HEK293 (cell line): ENCODE results near the gene BRINP2.

ENCODE experiments used
- CTCF ChIP-seq: fragments of 450-650 bp; formaldehyde crosslinking; IDR thresholded peaks from 2 replicates; pipeline ENCODE4 v1.5.1; 2016; ENCODE audit warnings: missing biosample characterization, missing genetic modification characterization
- PRDM1 ChIP-seq: fragments of 450-650 bp; formaldehyde crosslinking; IDR thresholded peaks from 2 replicates; pipeline ENCODE4; 2016; ENCODE audit warnings: missing biosample characterization, missing genetic modification characterization
- ZBTB10 ChIP-seq: fragments of 450-650 bp; formaldehyde crosslinking; IDR thresholded peaks from 2 replicates; pipeline ENCODE4 v1.5.1; 2016; ENCODE audit warnings: missing biosample characterization, missing genetic modification characterization
- ZNF202 ChIP-seq: fragments of 450-650 bp; formaldehyde crosslinking; IDR thresholded peaks from 2 replicates; pipeline ENCODE4 v1.5.1; 2016; ENCODE audit warnings: missing biosample characterization, missing genetic modification characterization, borderline replicate concordance
- ZNF274 ChIP-seq, 2 experiments: fragments of 200-500 bp in 1 of 2; fragments of 450-650 bp in 1 of 2; sonication (Bioruptor generic) in 1 of 2; formaldehyde crosslinking in 1 of 2; IDR thresholded peaks; 2 replicates each; pipeline versions ENCODE4 v1.5.1 to v1.6.1; 2014 to 2016; ENCODE audit warnings: borderline replicate concordance in 1 of 2, inconsistent platforms in 1 of 2, low read length in 1 of 2, missing biosample characterization in 1 of 2, missing genetic modification characterization in 1 of 2
- ZNF416 ChIP-seq: fragments of 450-650 bp; formaldehyde crosslinking; IDR thresholded peaks from 2 replicates; pipeline ENCODE4 v1.5.1; 2016; ENCODE audit warnings: missing biosample characterization, missing genetic modification characterization
- ZNF623 ChIP-seq: fragments of 450-650 bp; formaldehyde crosslinking; IDR thresholded peaks from 2 replicates; pipeline ENCODE4 v1.5.1; 2016; ENCODE audit warnings: missing biosample characterization, missing genetic modification characterization

- no peak for TF ChIP-seq ZNF416 (tag by site-specific recombination)
- no peak for TF ChIP-seq ZNF623
- TF ChIP-seq CTCF: no peak
- TF ChIP-seq ZBTB10 (tag by site-specific recombination): no peak
- no peak for TF ChIP-seq ZNF202 (tag by site-specific recombination)
- TF ChIP-seq PRDM1 (tag by site-specific recombination): no peak
- no peak for TF ChIP-seq ZNF274 (IDR thresholded peaks at IDR 0.05; ENCODE audit: low read length)
- no peak for TF ChIP-seq ZNF274 (tag by site-specific recombination; IDR thresholded peaks at IDR 0.05; ENCODE audit: borderline replicate concordance)
Observed at GRCh38 chr1:177230228-177231016, 59.7 kb downstream of the BRINP2 start.
